AG04450 (cell line): Measurements from ENCODE around the gene ZNF8. TPM values are rescaled to one million over a fixed set of nuclear protein-coding genes. Genes with fewer than 3 reads are reported as not detected.
"Not testable (repeated sequence)": the region's sequence is repeated elsewhere in the genome, so short reads cannot be mapped to it uniquely, and the experiment has no call there.

Experiments
- CTCF ChIA-PET: fragments of 300-600, 350-600 bp; formaldehyde crosslinking; extraction: SDS; loops from one replicate; lab custom pipeline; 2022; ENCODE audit warnings: antibody characterized with exemption, inconsistent platforms; lab: Charles Lee
- POLR2A ChIA-PET: fragments of 350-600 bp; formaldehyde crosslinking; extraction: SDS; loops from one replicate; lab custom pipeline; 2021; ENCODE audit warnings: antibody characterized with exemption, inconsistent platforms; lab: Yijun Ruan, JAX
- DNase-seq: peaks from one replicate; pipeline ENCODE4 v3.0.0-alpha.2; 2011; ENCODE audit warnings: low read depth, low spot score
- H3K27ac ChIP-seq: one replicate; pipeline ENCODE4 v1.5.1; 2012; ENCODE audit warnings: low read depth, low read length, control low read depth
- H3K27me3 ChIP-seq: one replicate; pipeline ENCODE4 v1.6.0; 2012; ENCODE audit warnings: low read length; ENCODE audit not compliant: control insufficient read depth, insufficient read depth
- H3K4me3 ChIP-seq: 2 replicates; pipeline ENCODE4 v1.5.1; 2011; ENCODE audit warnings: mild to moderate bottlenecking, low read depth, low read length, control low read depth
- H3K9me3 ChIP-seq: 2 replicates; pipeline ENCODE4 v1.5.1; 2012; ENCODE audit warnings: low read length; ENCODE audit not compliant: control insufficient read depth, insufficient read depth
- CTCF ChIP-seq: IDR thresholded peaks from 2 replicates; pipeline ENCODE4 v1.5.1; 2011; ENCODE audit warnings: low read depth, low read length, control low read depth, inconsistent platforms
- polyA plus RNA-seq: library from polyadenylated mRNA; depleted of rRNA; stranded (reverse); fragments of >200 nt; gene quantifications from 2 replicates; pipeline ENCODE4 v1.2.3, GENCODE V29; 2011

The ZNF8 gene
- polyA plus RNA-seq, 1 experiment: 3.2 TPM

DNA sequence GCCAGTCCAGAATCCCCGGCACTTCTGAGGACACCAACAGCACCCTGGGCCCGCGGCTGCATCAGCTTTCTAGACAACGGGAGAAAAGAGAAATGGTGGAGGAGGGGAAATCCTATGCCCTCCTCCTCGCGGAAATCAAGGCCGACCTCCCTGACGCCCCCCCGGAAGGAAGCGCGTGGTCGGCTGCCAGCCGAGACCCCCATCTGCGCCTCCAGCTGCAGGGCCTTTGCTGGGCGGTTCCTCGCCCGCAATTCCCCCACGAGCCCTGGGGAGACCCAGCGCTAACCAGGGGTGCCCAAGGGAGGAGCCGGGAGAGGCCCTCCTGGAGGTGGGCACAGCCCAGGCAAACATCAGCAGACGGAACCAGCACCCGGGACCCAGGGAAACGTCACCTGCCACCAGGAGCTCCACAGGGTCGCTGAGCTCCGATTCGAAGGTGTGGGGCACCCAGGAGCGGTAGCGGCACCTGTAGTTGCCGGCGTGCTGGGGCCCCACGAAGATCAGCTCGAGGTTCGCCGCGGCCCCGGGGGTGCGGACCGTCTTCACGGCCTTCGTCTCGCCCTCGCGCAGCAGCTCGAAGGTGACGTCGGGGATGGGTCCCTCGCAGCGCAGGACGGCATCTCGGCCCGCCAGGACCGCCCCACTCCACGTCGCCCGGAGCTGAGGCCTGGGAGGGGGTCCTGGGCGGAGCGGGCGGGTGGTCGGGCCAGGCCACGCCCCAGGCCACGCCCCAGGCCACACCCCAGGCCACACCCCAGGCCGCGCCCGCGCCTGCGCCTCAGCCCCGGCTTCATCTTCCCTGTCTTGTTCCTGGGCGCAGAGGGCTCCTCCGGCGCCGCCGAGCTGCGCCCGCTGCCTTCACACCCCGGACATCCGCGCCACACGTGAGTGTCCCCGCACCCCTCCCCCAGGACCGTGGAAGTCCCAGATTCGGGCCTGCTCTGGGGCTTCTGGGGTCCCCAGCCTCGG is 68.5 kb downstream of the ZNF8 start:
- POLR2A ChIA-PET: interaction anchor here (0.6 to 2.9 kb wide), 6 partner anchors 9 to 42 kb away, joined by 3 to 17 read pairs (median 6); partner anchors contain the start of genes ERVK3-1, ZNF497, ZNF837 and ZSCAN22
- peak overlapping the region; percentile 31 for H3K27ac ChIP-seq
- TF ChIP-seq CTCF: no peak
- no peak for DNase-seq
- H3K27me3 ChIP-seq: no peaks in the 10 kb centered on the region
- H3K9me3 ChIP-seq: peaks cover 22% of the 10 kb centered on the region; the same call in 1 of the 2 replicates
- CTCF ChIA-PET: interaction anchor here (1.0 kb wide), 2 partner anchors 8 to 116 kb away, joined by 3 to 4 read pairs; no protein-coding TSS in a partner anchor
- peak overlapping the region; percentile 83 for H3K4me3 ChIP-seq

GRCh38 chr19:58348080-58348479 is 69.3 kb downstream of the ZNF8 start:
- ChIA-PET POLR2A (interaction anchor here (0.6 to 2.9 kb wide), 7 partner anchors 8 to 43 kb away, joined by 3 to 17 read pairs (median 5); partner anchors contain the start of genes ERVK3-1, ZNF497, ZNF837 and ZSCAN22), CTCF (interaction anchor here (1.0 kb wide), 2 partner anchors 9 to 115 kb away, joined by 3 to 4 read pairs; no protein-coding TSS in a partner anchor)
- H3K4me3 ChIP-seq: peak overlapping the region; percentile 83
- not testable (repeated sequence) for H3K27me3 ChIP-seq, DNase-seq, H3K27ac ChIP-seq
- H3K9me3 ChIP-seq: peaks cover 22% of the 10 kb centered on the region; the same call in 1 of the 2 replicates

- no peak overlapping the region for H3K4me3 ChIP-seq
- ChIA-PET CTCF (no interaction called here), POLR2A (no interaction called here)
- no peak for TF ChIP-seq CTCF
- H3K27me3 ChIP-seq: peaks cover 2% of the 10 kb centered on the region
- no peak overlapping the region for H3K27ac ChIP-seq
- peaks cover 22% of the 10 kb centered on the region; the same call in 1 of the 2 replicates for H3K9me3 ChIP-seq
- no peak for DNase-seq
Observed at GRCh38 chr19:58349590-58349989, 70.8 kb downstream of the ZNF8 start.

DNA sequence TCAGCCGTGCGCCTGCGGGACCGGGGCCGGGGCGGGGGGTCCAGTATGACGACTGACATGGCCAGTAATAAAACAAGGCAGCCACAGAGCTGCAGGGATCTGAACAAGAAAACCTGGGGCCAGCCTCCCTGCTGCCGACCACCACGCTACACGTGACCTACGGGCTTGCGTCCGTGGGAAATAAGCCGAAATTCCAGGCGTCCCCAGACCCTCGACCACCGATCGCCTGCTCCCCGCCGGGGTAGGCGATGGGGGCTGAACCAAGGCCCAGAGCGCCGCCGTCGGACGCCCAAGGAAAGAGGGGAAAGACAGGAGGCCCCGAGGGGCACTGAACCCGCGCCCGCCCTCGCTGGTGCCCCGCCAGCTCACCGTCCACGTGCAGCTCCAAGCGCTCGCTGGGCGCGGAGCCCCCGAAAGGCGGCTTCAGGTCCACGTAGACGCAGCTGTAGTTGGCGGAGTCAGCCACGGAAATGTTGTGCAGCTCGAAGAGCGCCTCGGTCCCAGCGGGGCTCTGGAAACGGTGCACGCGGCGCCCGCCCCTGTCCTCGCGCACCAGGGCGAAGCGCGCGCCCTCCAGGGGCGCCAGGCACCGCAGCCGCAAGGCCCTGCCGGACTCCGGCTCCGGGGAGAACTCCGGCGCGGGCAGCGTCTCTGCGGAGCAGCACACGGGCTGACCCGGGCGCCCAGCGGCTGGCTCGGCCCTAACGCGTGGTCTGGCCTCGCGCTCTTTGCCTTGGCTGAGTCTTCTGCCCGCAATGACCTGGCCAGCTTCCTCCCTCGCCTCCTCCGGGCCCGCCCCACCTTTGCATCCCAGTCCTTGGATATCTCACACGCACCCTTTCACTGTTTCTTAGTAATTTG is 71.5 kb downstream of the ZNF8 start:
- H3K27me3 ChIP-seq: peaks cover 2% of the 10 kb centered on the region
- ChIA-PET POLR2A (no interaction called here), CTCF (no interaction called here)
- no peak for DNase-seq
- TF ChIP-seq CTCF: no peak
- no peak overlapping the region for H3K27ac ChIP-seq
- peaks cover 22% of the 10 kb centered on the region; the same call in 1 of the 2 replicates for H3K9me3 ChIP-seq
- no peak overlapping the region for H3K4me3 ChIP-seq
